ENCODE data around the gene TOR1AIP2.

DNA sequence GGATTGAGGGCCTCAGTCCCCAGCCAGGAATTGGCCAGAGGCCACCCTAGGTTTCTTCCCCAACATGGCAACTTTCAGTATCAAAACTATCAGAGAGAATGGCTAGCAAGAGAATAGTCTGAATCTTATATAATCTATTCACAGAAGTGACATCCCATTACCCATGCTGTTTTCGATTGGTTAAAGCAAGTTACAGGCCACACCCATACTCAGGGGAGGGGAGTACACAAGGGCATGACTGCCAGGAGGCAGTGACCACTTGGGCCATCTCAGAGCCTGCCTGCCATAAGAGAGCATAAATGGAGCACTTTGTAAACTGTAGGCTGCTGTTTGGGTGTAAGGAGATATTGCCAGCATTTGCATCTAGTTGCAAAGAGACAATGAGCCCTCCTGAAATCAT lies 69.1 kb downstream of the TOR1AIP2 start:
- TF ChIP-seq, protein P1, sequence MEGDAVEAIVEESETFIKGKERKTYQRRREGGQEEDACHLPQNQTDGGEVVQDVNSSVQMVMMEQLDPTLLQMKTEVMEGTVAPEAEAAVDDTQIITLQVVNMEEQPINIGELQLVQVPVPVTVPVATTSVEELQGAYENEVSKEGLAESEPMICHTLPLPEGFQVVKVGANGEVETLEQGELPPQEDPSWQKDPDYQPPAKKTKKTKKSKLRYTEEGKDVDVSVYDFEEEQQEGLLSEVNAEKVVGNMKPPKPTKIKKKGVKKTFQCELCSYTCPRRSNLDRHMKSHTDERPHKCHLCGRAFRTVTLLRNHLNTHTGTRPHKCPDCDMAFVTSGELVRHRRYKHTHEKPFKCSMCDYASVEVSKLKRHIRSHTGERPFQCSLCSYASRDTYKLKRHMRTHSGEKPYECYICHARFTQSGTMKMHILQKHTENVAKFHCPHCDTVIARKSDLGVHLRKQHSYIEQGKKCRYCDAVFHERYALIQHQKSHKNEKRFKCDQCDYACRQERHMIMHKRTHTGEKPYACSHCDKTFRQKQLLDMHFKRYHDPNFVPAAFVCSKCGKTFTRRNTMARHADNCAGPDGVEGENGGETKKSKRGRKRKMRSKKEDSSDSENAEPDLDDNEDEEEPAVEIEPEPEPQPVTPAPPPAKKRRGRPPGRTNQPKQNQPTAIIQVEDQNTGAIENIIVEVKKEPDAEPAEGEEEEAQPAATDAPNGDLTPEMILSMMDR (conservative IDR thresholded peaks at IDR 0.05; ENCODE audit: low read depth, low read length) = no peak
- no peak for TF ChIP-seq EZH2 (IDR thresholded peaks at IDR 0.05; ENCODE audit: borderline replicate concordance, low read depth, low read length, poor library complexity, severe bottlenecking)

Measured in A673 (cell line).